K562 (cell line): ENCODE results near the gene SRD5A1. TPM values are rescaled to one million over a fixed set of nuclear protein-coding genes. Genes with fewer than 3 reads are reported as not detected.

Source experiments
- ATAC-seq: fragments of 200-7000 bp; cut with Tn5 transposase; 3 replicates; pipeline ENCODE4 v1.9.1; 2020; ENCODE audit warnings: moderate library complexity
- BruUV-seq: library from RNA; stranded (reverse); fragments of 400-500 nt; replicated peaks from 2 replicates; lab custom pipeline; 2021; lab: Mats Ljungman, UMichigan
- CTCF ChIA-PET: fragments of 300-600 bp; formaldehyde crosslinking; extraction: SDS; loops from one replicate; lab custom pipeline; 2021; ENCODE audit warnings: low intra/inter-chr PET ratio; lab: Yijun Ruan, JAX
- POLR2A ChIA-PET: fragments of 300-600, 350-650 bp; sonication (Branson Sonifier 250); formaldehyde crosslinking; extraction: SDS; loops from one replicate; lab custom pipeline; 2021; ENCODE audit warnings: antibody characterized with exemption, inconsistent platforms; lab: Yijun Ruan, JAX
- DNase-seq, 4 experiments: peaks; one replicate each; pipeline versions ENCODE4 v3.0.0 to v3.0.0-alpha.2; 2011 to 2018; ENCODE audit warnings: low spot score in 3 of 4, mixed read lengths in 3 of 4; ENCODE audit errors: extremely low read depth in 1 of 4
- FAIRE-seq: peaks from 2 replicates; lab custom pipeline; 2011; peaks lifted over from hg19 to GRCh38; lab: Jason Lieb, UNC
- H2AFZ ChIP-seq: 2 replicates; pipeline ENCODE4 v1.6.0; 2011; ENCODE audit warnings: low read depth, low read length, control low read depth, inconsistent platforms
- H3K27ac ChIP-seq: fragments of 200-600 bp; 3 replicates; pipeline ENCODE4 v1.8.0; 2011; ENCODE audit warnings: low read depth, mild to moderate bottlenecking, control low read depth, inconsistent platforms, low read length, moderate library complexity, mixed read lengths; ENCODE audit errors: extremely low read depth
- H3K27me3 ChIP-seq, 2 experiments: fragments of 300-600 bp in 1 of 2; 2 replicates in 1 of 2; 3 replicates in 1 of 2; pipeline versions ENCODE4 v1.6.0 to v1.8.0; 2011; ENCODE audit warnings: inconsistent platforms in 2 of 2, low read length in 2 of 2, mild to moderate bottlenecking in 1 of 2, mixed read lengths in 1 of 2, moderate library complexity in 1 of 2; ENCODE audit not compliant: control insufficient read depth in 2 of 2, insufficient read depth in 2 of 2
- H3K36me3 ChIP-seq: fragments of 300-600 bp; 3 replicates; pipeline ENCODE4 v1.8.0; 2011; ENCODE audit warnings: mild to moderate bottlenecking, low read length, inconsistent platforms; ENCODE audit not compliant: control insufficient read depth, insufficient read depth
- H3K4me1 ChIP-seq, 2 experiments: fragments of 200-600 bp in 1 of 2; replicated peaks in 1 of 2; 2 replicates in 1 of 2; 3 replicates in 1 of 2; pipeline versions ENCODE4 v1.5.1 to v1.8.0; 2011; ENCODE audit warnings: inconsistent platforms in 2 of 2, low read length in 2 of 2, mild to moderate bottlenecking in 1 of 2, mixed read lengths in 1 of 2, moderate library complexity in 1 of 2; ENCODE audit not compliant: control insufficient read depth in 2 of 2, insufficient read depth in 2 of 2
- H3K4me2 ChIP-seq: 2 replicates; pipeline ENCODE4 v1.6.1; 2011; ENCODE audit warnings: low read length, control low read depth, inconsistent platforms, mixed read lengths; ENCODE audit not compliant: insufficient read depth
- H3K4me3 ChIP-seq: fragments of 200-600 bp; sonication (generic), shearing (Covaris generic); 2 replicates; pipeline ENCODE4 v1.5.1; 2016; ENCODE audit warnings: control low read depth, inconsistent platforms
- H3K79me2 ChIP-seq: fragments of 200-600 bp; 3 replicates; pipeline ENCODE4 v1.8.0; 2011; ENCODE audit warnings: low read length, inconsistent platforms; ENCODE audit not compliant: control insufficient read depth, insufficient read depth
- H3K9ac ChIP-seq, 2 experiments: 2 replicates each; pipeline versions ENCODE4 v1.6.0 to v1.6.1; 2011; ENCODE audit warnings: low read depth in 2 of 2, low read length in 2 of 2, control low read depth in 1 of 2, inconsistent platforms in 1 of 2, mild to moderate bottlenecking in 1 of 2, mixed read lengths in 1 of 2; ENCODE audit not compliant: insufficient read depth in 1 of 2
- H3K9me1 ChIP-seq: one replicate; pipeline ENCODE4 v1.6.0; 2011; ENCODE audit warnings: inconsistent platforms, mild to moderate bottlenecking, low read length, moderate library complexity; ENCODE audit not compliant: control insufficient read depth, insufficient read depth
- H3K9me3 ChIP-seq: replicated peaks from 2 replicates; pipeline ENCODE4 v1.5.1; 2011; ENCODE audit warnings: low read depth, low read length, inconsistent platforms; ENCODE audit not compliant: control insufficient read depth, insufficient read depth
- H4K20me1 ChIP-seq: replicated peaks from 2 replicates; pipeline ENCODE4 v1.6.1; 2011; ENCODE audit warnings: low read length, inconsistent platforms, mixed read lengths; ENCODE audit not compliant: control insufficient read depth, insufficient read depth
- ASH1L ChIP-seq: fragments of 450-650 bp; IDR thresholded peaks from 2 replicates; pipeline ENCODE4 v1.6.1; 2018; ENCODE audit warnings: borderline replicate concordance, mild to moderate bottlenecking, low read depth; ENCODE audit not compliant: partially characterized antibody
- EP400 ChIP-seq: fragments of 450-650 bp; IDR thresholded peaks from 2 replicates; pipeline ENCODE4 v1.6.1; 2017; ENCODE audit warnings: antibody characterized with exemption, mild to moderate bottlenecking, moderate library complexity
- FOSL1 ChIP-seq: fragments of 200-800 bp; sonication (Bioruptor generic); conservative IDR thresholded peaks from 2 replicates; pipeline ENCODE4 v1.6.1; 2016; ENCODE audit warnings: missing genetic modification characterization, missing compliant biosample characterization
- MAFG ChIP-seq: fragments of 450-650 bp; conservative IDR thresholded peaks from 2 replicates; pipeline ENCODE4 v1.6.1; 2016; ENCODE audit warnings: missing genetic modification characterization, missing compliant biosample characterization
- NCOA1 ChIP-seq: fragments of 450-650 bp; IDR thresholded peaks from 2 replicates; pipeline ENCODE4 v1.6.1; 2016; ENCODE audit warnings: low read depth
- SNIP1 ChIP-seq: fragments of 450-650 bp; IDR thresholded peaks from 2 replicates; pipeline ENCODE4 v1.7.1; 2017; ENCODE audit warnings: low read depth, mild to moderate bottlenecking
- ZNF197 ChIP-seq: fragments of 200-800 bp; sonication (Bioruptor generic); IDR thresholded peaks from 2 replicates; pipeline ENCODE4 v1.6.1; 2016; ENCODE audit warnings: low read depth, missing genetic modification characterization, missing compliant biosample characterization
- ZNF232 ChIP-seq: sonication (generic); formaldehyde crosslinking; IDR thresholded peaks from 2 replicates; pipeline ENCODE4 v1.8.0; 2022; ENCODE audit warnings: mild to moderate bottlenecking, missing genetic modification reagents
- WGBS: fragments of 100-300 bp; shearing (Covaris generic); methylation state at CpG from one replicate; pipeline ENCODE4 v1.1.6; 2016; ENCODE audit warnings: low coverage, mixed read lengths; ENCODE audit not compliant: insufficient coverage; ENCODE audit errors: missing lambda C conversion rate; 5-methylcytosine and 5-hydroxymethylcytosine counted together
- in situ Hi-C: fragments of 300-500 bp; cut with MboI; formaldehyde crosslinking; loops from 4 replicates; pipeline ENCODE4 v1.15.0; 2018; ENCODE audit warnings: inconsistent platforms, mixed read lengths
- intact Hi-C: fragments of 100-400 bp; cut with micrococcal nuclease; formaldehyde crosslinking; loops from 2 replicates; pipeline ENCODE4 v1.14.2; 2022
- polyA plus RNA-seq, 8 experiments: library from polyadenylated mRNA; depleted of rRNA in 4 of 8; stranded (reverse) in 5 of 8; unstranded in 3 of 8; fragments of >200 nt; fragmentation: Nextera tagmentation in 2 of 8; fragmentation: Illumina TruSeq in 1 of 8; extraction: Ambion mirVana in 2 of 8; extraction: Trizol in 1 of 8; gene quantifications; 2 replicates each; pipeline versions ENCODE4 v1.2.1 to v1.2.3, GENCODE V29; 2011 to 2014; ENCODE audit warnings: inconsistent platforms in 1 of 8, missing spikeins in 1 of 8
- total RNA-seq, 7 experiments: library from RNA; depleted of rRNA in 6 of 7; stranded (reverse); fragments of >200 nt in 6 of 7; fragmentation: Illumina TruSeq in 2 of 7; extraction: Trizol in 2 of 7; gene quantifications; 2 replicates each; pipeline versions ENCODE4 v1.2.1 to v1.2.3, GENCODE V29; 2011 to 2021; ENCODE audit warnings: low replicate concordance in 1 of 7

The SRD5A1 gene
- total and polyA plus RNA-seq, 9 of the 15 experiments (the other 6 are each of a cell fraction or from before 2014, with no cell fraction given): 1.3 to 22.6 (median 8.1) TPM

GRCh38 chr5:6644794-6645241 is 11.6 kb downstream of the SRD5A1 start:
- Histone ChIP-seq H3K27me3 (no peaks in the 10 kb centered on the region), H3K9me1 (peaks cover 6% of the 10 kb centered on the region), H3K4me1 (peaks cover 7 to 11% of the 10 kb centered on the region in 2 experiments), H3K36me3 (peaks cover 8% of the 10 kb centered on the region; the same call in 2 of the 3 replicates), H4K20me1 (peaks cover 2% of the 10 kb centered on the region; the same call in 1 of the 2 replicates), H3K27ac (no peak overlapping the region), H3K4me2 (no peak overlapping the region), H2AFZ (no peak overlapping the region), H3K9me3 (no peaks in the 10 kb centered on the region), H3K79me2 (peaks cover 3% of the 10 kb centered on the region; the same call in 2 of the 3 replicates), H3K9ac (no peak overlapping the region), H3K4me3 (no peak overlapping the region)
- BruUV-seq: no TSS peak
- DNase-seq (no peak), FAIRE-seq (no peak), ATAC-seq (no peak)
- ChIA-PET POLR2A (no interaction called here), CTCF (no interaction called here)
- 87% methylated on average over 6 of the region's 6 CpGs for WGBS
- in situ Hi-C loops (no loop called here), intact Hi-C loops (no loop called here)
- TF ChIP-seq EP400: no peak
- no peak for TF ChIP-seq FOSL1 (tag)
- TF ChIP-seq SNIP1: no peak
- no peak for TF ChIP-seq MAFG (tag)
- TF ChIP-seq ASH1L: no peak
- no peak for TF ChIP-seq ZNF197 (CRISPR knock-in tag)
- no peak for TF ChIP-seq NCOA1
- TF ChIP-seq ZNF232: no peak
